ENCODE results near the gene PLCB3. TPM values are rescaled to one million over a fixed set of nuclear protein-coding genes. Genes with fewer than 3 reads are reported as not detected.

PLCB3 gene
- total and polyA plus RNA-seq, 7 donors = 10.6 to 52.8 (median 17.7) TPM

- Histone ChIP-seq H3K4me1 (peaks cover 0 to 35% (median 26%) of the 10 kb centered on the region in 4 donors), H3K36me3 (peaks cover 7 to 31% (median 18%) of the 10 kb centered on the region in 4 donors), H3K27me3 (no peaks in the 10 kb centered on the region), H3K27ac (peak overlapping the region in 2 of 4 donors; percentile 79 to 85), H3K4me3 (peak overlapping the region in 1 of 4 donors; percentile 83), H3K9me3 (no peaks in the 10 kb centered on the region)
- DNase-seq = no peak
- WGBS, 2 donors = 59 to 72% methylated on average over 8 of the region's 8 CpGs
- intact Hi-C loops (cut with DNase I) = no loop called here
- TF ChIP-seq POLR2A (IDR thresholded peaks at IDR 0.05) = no peak
- TF ChIP-seq POLR2AphosphoS5 (IDR thresholded peaks at IDR 0.05) = no peak
- TF ChIP-seq EP300 (IDR thresholded peaks at IDR 0.05) = no peak
- TF ChIP-seq CTCF (IDR thresholded peaks at IDR 0.05) = no peak
Measured at GRCh38 chr11:64253043-64253442, 1.7 kb downstream of the PLCB3 start.

- intact Hi-C loops (cut with DNase I) = no loop called here
Measured at GRCh38 chr11:64253481-64253880, 2.2 kb downstream of the PLCB3 start.

GRCh38 chr11:64254326-64254725 is 3.0 kb downstream of the PLCB3 start:
- Histone ChIP-seq H3K36me3 (peaks cover 7 to 43% (median 30%) of the 10 kb centered on the region in 4 donors), H3K27me3 (no peaks in the 10 kb centered on the region)
- TF ChIP-seq EP300 (IDR thresholded peaks at IDR 0.05) (no peak), POLR2AphosphoS5 (IDR thresholded peaks at IDR 0.05) (no peak), POLR2A (IDR thresholded peaks at IDR 0.05) (no peak), CTCF (IDR thresholded peaks at IDR 0.05) (no peak)

More at GRCh38 chr11:64253481-64253880, 2.2 kb downstream of the PLCB3 start:
- Histone ChIP-seq H3K4me1 (peaks cover 0 to 34% (median 25%) of the 10 kb centered on the region in 4 donors), H3K9me3 (no peaks in the 10 kb centered on the region), H3K27me3 (no peaks in the 10 kb centered on the region), H3K27ac (no peak overlapping the region), H3K36me3 (peaks cover 7 to 35% (median 22%) of the 10 kb centered on the region in 4 donors), H3K4me3 (no peak overlapping the region)
- no peak for TF ChIP-seq POLR2AphosphoS5 (IDR thresholded peaks at IDR 0.05)
- DNase-seq = no peak
- 70 to 71% methylated on average over 5 of the region's 5 CpGs for WGBS, 2 donors

GRCh38 chr11:64255135-64256128 is 4.1 kb downstream of the PLCB3 start:
- WGBS, 2 donors = 87 to 91% methylated on average over 35 of the region's 35 CpGs
- TF ChIP-seq POLR2AphosphoS5 (IDR thresholded peaks at IDR 0.05) (no peak), CTCF (IDR thresholded peaks at IDR 0.05) (no peak), POLR2A (IDR thresholded peaks at IDR 0.05) (no peak), EP300 (IDR thresholded peaks at IDR 0.05) (no peak)
- peaks cover 0 to 31% (median 24%) of the 10 kb centered on the region in 4 donors for H3K4me1 ChIP-seq
- no peaks in the 10 kb centered on the region for H3K27me3 ChIP-seq
- DNase-seq = no peak
- no peak overlapping the region for H3K4me3 ChIP-seq
- intact Hi-C loops (cut with DNase I) = no loop called here
- H3K9me3 ChIP-seq = no peaks in the 10 kb centered on the region
- H3K27ac ChIP-seq = no peak overlapping the region
- H3K36me3 ChIP-seq = peaks cover 7 to 49% (median 38%) of the 10 kb centered on the region in 4 donors

More at GRCh38 chr11:64254326-64254725, 3.0 kb downstream of the PLCB3 start:
- H3K4me3 ChIP-seq = no peak overlapping the region
- DNase-seq = no peak
- H3K4me1 ChIP-seq = peaks cover 0 to 34% (median 25%) of the 10 kb centered on the region in 4 donors
- H3K9me3 ChIP-seq = no peaks in the 10 kb centered on the region
- 91 to 94% methylated on average over 7 of the region's 7 CpGs for WGBS, 2 donors
- intact Hi-C loops (cut with DNase I) = no loop called here
- no peak overlapping the region for H3K27ac ChIP-seq

GRCh38 chr11:64256300-64256699 is 5.0 kb downstream of the PLCB3 start:
- intact Hi-C loops (cut with DNase I) = no loop called here
- Histone ChIP-seq H3K27me3 (no peaks in the 10 kb centered on the region), H3K4me3 (no peak overlapping the region), H3K4me1 (peaks cover 0 to 23% (median 18%) of the 10 kb centered on the region in 4 donors), H3K9me3 (no peaks in the 10 kb centered on the region), H3K27ac (no peak overlapping the region), H3K36me3 (peaks cover 7 to 52% (median 38%) of the 10 kb centered on the region in 4 donors)
- no peak for DNase-seq
- 92 to 93% methylated on average over 15 of the region's 15 CpGs for WGBS, 2 donors
- TF ChIP-seq POLR2A (IDR thresholded peaks at IDR 0.05) (no peak), EP300 (IDR thresholded peaks at IDR 0.05) (no peak), POLR2AphosphoS5 (IDR thresholded peaks at IDR 0.05) (no peak), CTCF (IDR thresholded peaks at IDR 0.05) (no peak)

All from sigmoid colon (tissue), 7 donors.